Kidney epithelial cell (primary cell): ENCODE measurements around the gene RAB20. TPM values are rescaled to one million over a fixed set of nuclear protein-coding genes. Genes with fewer than 3 reads are reported as not detected.
"Not testable (repeated sequence)": the region's sequence is repeated elsewhere in the genome, so short reads cannot be mapped to it uniquely, and the experiment has no call there.

ENCODE experiments used
- DNase-seq: peaks from one replicate; pipeline ENCODE4 v3.0.0-alpha.2; 2010; ENCODE audit warnings: low read depth
- H3K27me3 ChIP-seq: 2 replicates; pipeline ENCODE4 v1.6.0; 2011; ENCODE audit warnings: low read length; ENCODE audit not compliant: control insufficient read depth, insufficient read depth
- H3K36me3 ChIP-seq: 2 replicates; pipeline ENCODE4 v1.5.1; 2011; ENCODE audit warnings: low read length; ENCODE audit not compliant: control insufficient read depth, insufficient read depth
- H3K4me3 ChIP-seq: 2 replicates; pipeline ENCODE4 v1.5.1; 2011; ENCODE audit warnings: low read depth, mild to moderate bottlenecking, control low read depth, low read length
- CTCF ChIP-seq: IDR thresholded peaks from 2 replicates; pipeline ENCODE4 v1.5.1; 2011; ENCODE audit warnings: mild to moderate bottlenecking, moderate library complexity, low read length, control low read depth, inconsistent platforms; ENCODE audit not compliant: insufficient read depth, poor library complexity, severe bottlenecking
- total RNA-seq: library from RNA; depleted of rRNA; stranded (reverse); fragments of >200 nt; gene quantifications from 2 replicates; pipeline ENCODE4 v1.2.3, GENCODE V29; 2015

The RAB20 gene
- total RNA-seq, 1 donor from 2014 or later: 7.4 TPM

DNA sequence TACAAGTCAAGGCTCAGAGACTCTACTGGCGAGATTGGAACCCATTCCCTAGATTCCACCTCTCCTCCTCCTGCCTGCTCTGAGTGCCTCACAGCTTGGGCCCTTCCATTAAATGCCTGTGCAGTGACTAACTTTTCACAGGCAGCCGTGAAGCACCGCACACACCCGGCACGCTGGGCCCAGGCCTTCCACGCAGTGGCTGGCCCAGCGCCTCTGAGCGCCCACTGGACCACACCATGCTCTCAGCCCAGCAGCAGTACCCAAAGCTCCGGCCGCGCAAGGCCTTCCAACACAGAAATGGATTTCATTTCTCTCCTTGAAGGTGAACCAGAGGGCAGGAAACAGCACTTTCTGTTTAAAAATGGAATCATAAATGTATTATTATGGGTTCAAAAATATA, 26.0 kb downstream of the RAB20 start:
- TF ChIP-seq CTCF: no peak
- Histone ChIP-seq H3K27me3 (no peaks in the 10 kb centered on the region), H3K4me3 (no peak overlapping the region), H3K36me3 (no peaks in the 10 kb centered on the region)
- no peak for DNase-seq

DNA sequence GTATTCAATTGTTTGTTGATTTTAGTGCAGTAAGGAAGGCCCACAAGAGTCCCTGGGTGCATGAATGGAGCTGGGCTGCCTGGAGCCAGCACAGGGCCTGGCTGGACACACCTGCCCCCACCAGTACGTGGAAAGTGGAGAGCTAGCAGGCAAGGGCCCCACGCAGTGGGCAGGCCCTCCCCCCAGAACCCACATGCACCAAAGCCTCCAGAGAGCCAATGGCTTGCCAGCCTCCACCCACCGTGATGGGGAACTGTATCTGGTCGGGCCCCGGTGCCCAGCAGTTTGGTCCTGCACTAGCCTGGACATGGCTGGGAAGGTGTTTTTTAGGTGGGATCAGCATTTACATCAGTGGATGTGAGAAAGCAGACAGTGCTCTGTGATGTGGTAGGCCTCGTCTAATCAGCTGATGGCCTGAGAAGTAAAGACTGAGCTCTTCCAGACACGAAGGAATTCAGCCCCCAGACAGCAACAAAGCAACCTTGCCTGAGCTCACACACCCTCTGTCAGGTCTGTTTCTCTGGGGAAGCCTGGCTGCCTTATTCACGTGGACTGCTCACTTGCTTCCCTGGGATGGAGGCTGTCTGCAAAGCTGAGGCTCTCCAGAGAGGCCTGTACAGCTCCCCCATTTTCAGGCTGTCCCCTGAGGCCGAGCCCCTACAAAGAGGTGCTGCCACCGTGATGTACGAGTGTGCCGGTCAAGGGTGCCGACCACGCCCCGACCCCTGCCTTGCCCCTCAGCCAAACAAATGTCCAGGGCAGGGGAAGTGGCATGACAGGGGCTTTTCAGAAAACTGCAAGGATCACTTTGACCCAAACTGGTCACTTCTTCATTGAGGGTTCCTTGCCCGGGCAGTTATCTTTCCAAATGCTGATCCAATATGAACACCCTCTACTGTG, 27.5 kb downstream of the RAB20 start:
- H3K27me3 ChIP-seq: no peaks in the 10 kb centered on the region
- no peak overlapping the region for H3K4me3 ChIP-seq
- DNase-seq: no peak
- no peak for TF ChIP-seq CTCF
- no peaks in the 10 kb centered on the region for H3K36me3 ChIP-seq

GRCh38 chr13:110532258-110532657, 29.3 kb downstream of the RAB20 start:
- H3K4me3 ChIP-seq, DNase-seq, H3K36me3 ChIP-seq, H3K27me3 ChIP-seq: not testable (repeated sequence)

DNA sequence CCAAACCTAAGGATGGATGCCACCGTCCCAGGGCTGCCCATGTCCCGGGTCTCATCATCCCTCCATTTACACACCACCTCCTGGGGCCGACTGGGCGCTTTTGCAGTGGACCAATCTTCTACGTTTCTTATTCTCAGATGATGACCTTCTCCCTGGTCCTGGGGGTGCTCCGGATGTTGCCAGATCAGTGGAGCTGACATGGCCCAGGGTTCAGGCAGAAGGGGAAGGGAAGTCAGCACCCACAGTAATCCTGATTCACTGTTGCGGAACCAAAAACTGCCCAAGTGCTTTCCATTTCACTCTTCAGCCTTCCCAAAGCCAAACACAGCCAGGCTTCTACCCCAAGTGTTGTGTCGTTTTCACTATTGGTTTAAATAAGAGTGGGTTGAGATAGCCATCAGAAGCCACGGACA, 29.8 kb downstream of the RAB20 start:
- no peak for TF ChIP-seq CTCF
- DNase-seq: no peak
- H3K27me3 ChIP-seq: no peaks in the 10 kb centered on the region

DNA sequence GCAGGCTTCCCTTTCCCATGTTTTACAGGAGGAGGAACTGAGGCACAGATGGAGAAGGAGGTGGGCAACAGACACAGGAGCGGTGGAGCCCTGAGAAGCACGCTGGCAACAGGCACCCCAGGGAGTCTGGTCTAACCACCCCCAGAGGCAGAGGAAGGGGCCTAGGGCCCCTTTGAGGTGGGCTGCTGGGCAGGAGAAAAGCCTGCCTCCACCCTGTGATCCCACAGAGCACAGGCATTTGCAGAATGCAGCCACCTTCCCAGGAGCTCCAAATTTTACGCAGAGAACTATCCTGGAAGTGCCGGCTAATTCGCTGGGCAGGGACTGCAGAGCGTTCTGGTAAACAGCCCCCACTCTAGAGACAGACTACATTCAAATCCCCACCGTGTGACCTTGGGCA, 30.4 kb downstream of the RAB20 start:
- TF ChIP-seq CTCF: no peak
- DNase-seq: no peak
- Histone ChIP-seq H3K27me3 (no peaks in the 10 kb centered on the region), H3K4me3 (no peak overlapping the region), H3K36me3 (no peaks in the 10 kb centered on the region)

More for the DNA sequence above, 29.8 kb downstream of the RAB20 start:
- no peaks in the 10 kb centered on the region for H3K36me3 ChIP-seq
- H3K4me3 ChIP-seq: no peak overlapping the region

DNA sequence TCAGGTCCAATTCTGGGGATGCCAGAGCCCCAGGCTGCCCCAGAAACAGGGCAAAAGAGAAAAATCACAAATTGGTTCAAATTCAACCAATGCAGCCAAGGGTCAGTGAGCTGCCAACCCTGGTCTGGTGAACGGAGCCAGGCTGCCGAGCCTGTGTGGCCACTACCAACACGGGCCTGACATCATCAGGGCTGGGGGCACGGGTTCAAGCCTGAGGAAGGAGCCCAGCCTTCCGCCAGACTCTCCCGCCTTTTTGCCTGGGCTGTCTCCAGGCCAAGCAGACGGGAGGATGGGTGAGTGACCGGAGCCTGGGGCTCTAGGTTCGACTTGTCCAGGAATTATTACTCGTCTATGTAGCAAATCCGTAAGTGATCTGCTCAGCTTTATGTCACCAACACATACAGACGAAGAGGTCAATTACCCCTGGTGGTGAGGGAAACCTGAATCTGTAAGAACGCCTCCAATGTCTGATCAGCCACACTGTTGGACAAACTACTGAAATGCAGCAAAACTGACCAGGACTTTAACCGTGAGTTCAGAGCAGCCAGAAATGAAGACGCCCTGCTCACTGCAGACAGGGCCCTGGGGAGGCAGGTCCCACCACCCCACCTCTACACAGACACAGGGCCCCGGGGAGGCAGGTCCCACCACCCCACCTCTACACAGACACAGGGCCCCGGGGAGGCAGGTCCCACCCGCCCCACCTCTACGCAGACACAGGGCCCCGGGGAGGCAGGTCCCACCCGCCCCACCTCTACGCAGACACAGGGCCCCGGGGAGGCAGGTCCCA, 31.8 kb downstream of the RAB20 start:
- Histone ChIP-seq H3K36me3 (no peaks in the 10 kb centered on the region), H3K4me3 (no peak overlapping the region), H3K27me3 (no peaks in the 10 kb centered on the region)
- TF ChIP-seq CTCF: no peak
- DNase-seq: no peak
